Measurements from ENCODE around the gene IGF2BP2. TPM values are rescaled to one million over a fixed set of nuclear protein-coding genes. Genes with fewer than 3 reads are reported as not detected.
"Not testable (repeated sequence)": the region's sequence is repeated elsewhere in the genome, so short reads cannot be mapped to it uniquely, and the experiment has no call there.

IGF2BP2 gene
- total RNA-seq, 1 donor from 2014 or later, result 15.9 TPM

- no peak for DNase-seq (ENCODE audit: missing footprints)
- intact Hi-C loops (cut with DNase I), result no loop called here
- ATAC-seq, result no peak
Measured at GRCh38 chr3:185843126-185843525, 18.3 kb upstream of the IGF2BP2 start.

GRCh38 chr3:185842241-185842640 is 17.4 kb upstream of the IGF2BP2 start:
- no peak for ATAC-seq

GRCh38 chr3:185838417-185838989 is 13.7 kb upstream of the IGF2BP2 start:
- DNase-seq (ENCODE audit: missing footprints), result not testable (repeated sequence)

More at GRCh38 chr3:185842241-185842640, 17.4 kb upstream of the IGF2BP2 start:
- DNase-seq (ENCODE audit: missing footprints), result no peak
- intact Hi-C loops (cut with DNase I), result no loop called here

GRCh38 chr3:185837414-185837813 is 12.6 kb upstream of the IGF2BP2 start:
- DNase-seq (ENCODE audit: missing footprints) (no peak), ATAC-seq (peak; percentile 72)
- intact Hi-C loops (cut with DNase I), result no loop called here

More at GRCh38 chr3:185838417-185838989, 13.7 kb upstream of the IGF2BP2 start:
- ATAC-seq; intact Hi-C loops (cut with DNase I): not testable (repeated sequence)

- intact Hi-C loops (cut with DNase I), result no loop called here
- ATAC-seq (no peak), DNase-seq (ENCODE audit: missing footprints) (no peak)
Measured at GRCh38 chr3:185831990-185832389, 7.1 kb upstream of the IGF2BP2 start.

- intact Hi-C loops (cut with DNase I), result no loop called here
- DNase-seq (ENCODE audit: missing footprints), result no peak
- ATAC-seq, result no peak
Measured at GRCh38 chr3:185831195-185831594, 6.4 kb upstream of the IGF2BP2 start.

- intact Hi-C loops (cut with DNase I), result no loop called here
- ATAC-seq (no peak), DNase-seq (ENCODE audit: missing footprints) (no peak)
Measured at GRCh38 chr3:185830018-185830797, 5.4 kb upstream of the IGF2BP2 start.

- ATAC-seq (no peak), DNase-seq (ENCODE audit: missing footprints) (no peak)
- intact Hi-C loops (cut with DNase I), result loop anchor here (10.0 kb wide), 1 partner anchor 94 kb away; no protein-coding TSS in a partner anchor
Measured at GRCh38 chr3:185828755-185829154, 3.9 kb upstream of the IGF2BP2 start.

GRCh38 chr3:185827595-185828344 is 2.9 kb upstream of the IGF2BP2 start:
- intact Hi-C loops (cut with DNase I), result loop anchor here (10.0 kb wide), 1 partner anchor 93 kb away; no protein-coding TSS in a partner anchor
- no peak for ATAC-seq
- no peak for DNase-seq (ENCODE audit: missing footprints)

- DNase-seq (ENCODE audit: missing footprints) (peak; percentile 76), ATAC-seq (peak; percentile 58)
- intact Hi-C loops (cut with DNase I), result loop anchor here (10.0 kb wide), 1 partner anchor 91 kb away; no protein-coding TSS in a partner anchor
Measured at GRCh38 chr3:185825639-185826481, 1.0 kb upstream of the IGF2BP2 start.

- peak; percentile 20 for ATAC-seq
- DNase-seq (ENCODE audit: missing footprints), result no peak
- intact Hi-C loops (cut with DNase I), result loop anchor here (5.0 to 10.0 kb wide), 2 partner anchors 90 to 113 kb away; partner anchors contain the start of gene TRA2B
Measured at GRCh38 chr3:185824051-185825005, 514 bp downstream of the IGF2BP2 start.

GRCh38 chr3:185823078-185824044 is 1.5 kb downstream of the IGF2BP2 start:
- peak; percentile 24 for ATAC-seq
- intact Hi-C loops (cut with DNase I), result loop anchor here (5.0 to 10.0 kb wide), 2 partner anchors 89 to 114 kb away; partner anchors contain the start of gene TRA2B

GRCh38 chr3:185822221-185823000 is 2.4 kb downstream of the IGF2BP2 start:
- DNase-seq (ENCODE audit: missing footprints) (no peak), ATAC-seq (no peak)
- intact Hi-C loops (cut with DNase I), result loop anchor here (5.0 to 10.0 kb wide), 2 partner anchors 88 to 115 kb away; partner anchors contain the start of gene TRA2B

More at GRCh38 chr3:185823078-185824044, 1.5 kb downstream of the IGF2BP2 start:
- DNase-seq (ENCODE audit: missing footprints), result peak; percentile 83

- DNase-seq (ENCODE audit: missing footprints) (no peak), ATAC-seq (no peak)
- intact Hi-C loops (cut with DNase I), result loop anchor here (5.0 to 10.0 kb wide), 2 partner anchors 86 to 116 kb away; partner anchors contain the start of gene TRA2B
Measured at GRCh38 chr3:185820973-185821758, 3.7 kb downstream of the IGF2BP2 start.

Measured in Right ventricle myocardium inferior (tissue), 1 donor.